ENCODE measurements around the gene COG5.

GRCh38 chr7:107190090-107190489 lies 373.6 kb downstream of the COG5 start:
- TF ChIP-seq CTCF (IDR thresholded peaks at IDR 0.05) (no peak), POLR2A (IDR thresholded peaks at IDR 0.05) (no peak)
